HepG2 (cell line): Measurements from ENCODE around the gene RAB3C.

Experiments
- CTCF ChIP-seq: sonication (generic); formaldehyde crosslinking; IDR thresholded peaks from 2 replicates; pipeline ENCODE4 v1.5.0; 2020; ENCODE audit warnings: mild to moderate bottlenecking, missing genetic modification reagents, moderate library complexity
- EZH2 ChIP-seq: conservative IDR thresholded peaks from 2 replicates; pipeline ENCODE4 v1.6.1; 2012; ENCODE audit warnings: mild to moderate bottlenecking, low read depth, low read length, moderate library complexity
- FOXP4 ChIP-seq: sonication (generic); formaldehyde crosslinking; IDR thresholded peaks from 2 replicates; pipeline ENCODE4 v1.4.0; 2020; ENCODE audit warnings: missing genetic modification reagents
- GATAD2A ChIP-seq: IDR thresholded peaks from 2 replicates; pipeline ENCODE4 v1.6.1; 2016
- NFRKB ChIP-seq: fragments of 450-650 bp; IDR thresholded peaks from 2 replicates; pipeline ENCODE4 v1.6.1; 2017
- PHF21A ChIP-seq: sonication (generic); formaldehyde crosslinking; IDR thresholded peaks from 2 replicates; pipeline ENCODE4 v1.5.0; 2020; ENCODE audit warnings: mild to moderate bottlenecking, missing genetic modification reagents
- PHF8 ChIP-seq: sonication (generic); formaldehyde crosslinking; IDR thresholded peaks from 2 replicates; pipeline ENCODE4 v1.5.0; 2020; ENCODE audit warnings: missing genetic modification reagents
- REST ChIP-seq, 2 experiments: IDR thresholded peaks; 2 replicates each; pipeline ENCODE4 v1.6.1; 2011 to 2012; ENCODE audit warnings: low read length in 2 of 2, borderline replicate concordance in 1 of 2, low read depth in 1 of 2, mild to moderate bottlenecking in 1 of 2, moderate library complexity in 1 of 2
- SKI ChIP-seq: fragments of 450-650 bp; IDR thresholded peaks from one replicate; pipeline ENCODE4 v1.6.1; 2018; ENCODE audit warnings: mild to moderate bottlenecking; ENCODE audit not compliant: partially characterized antibody
- XRCC5 ChIP-seq: fragments of 200-400 bp; formaldehyde crosslinking; optimal IDR thresholded peaks from 2 replicates; pipeline ENCODE3; 2017; ENCODE audit warnings: mild to moderate bottlenecking, low read length
- ZFP90 ChIP-seq: sonication (generic); formaldehyde crosslinking; IDR thresholded peaks from 2 replicates; pipeline ENCODE4 v1.8.0; 2022; ENCODE audit warnings: missing genetic modification reagents, mild to moderate bottlenecking, inconsistent platforms, borderline replicate concordance
- ZNF121 ChIP-seq: sonication (generic); formaldehyde crosslinking; IDR thresholded peaks from 2 replicates; pipeline ENCODE4 v1.5.0; 2020; ENCODE audit warnings: mild to moderate bottlenecking, missing genetic modification reagents
- TF ChIP-seq, protein P1 (sequence below): IDR thresholded peaks from 2 replicates; pipeline ENCODE4 v1.6.1; 2016; ENCODE audit warnings: missing biosample characterization, missing genetic modification reagents, low read depth

GRCh38 chr5:58898538-58898937 is 315.7 kb downstream of the RAB3C start:
- TF ChIP-seq PHF21A, result no peak
- TF ChIP-seq EZH2, result no peak
- no peak for TF ChIP-seq ZNF121 (CRISPR knock-in tag)
- no peak for TF ChIP-seq CTCF (CRISPR knock-in tag)
- no peak for TF ChIP-seq PHF8 (CRISPR knock-in tag)
- no peak for TF ChIP-seq FOXP4 (CRISPR knock-in tag)
- no peak for TF ChIP-seq REST (IDR thresholded peaks at IDR 0.05; ENCODE audit: borderline replicate concordance in 1 of 2, low read depth in 1 of 2, low read length in 2 of 2)
- no peak for TF ChIP-seq XRCC5
- TF ChIP-seq SKI, result no peak
- TF ChIP-seq, protein P1, sequence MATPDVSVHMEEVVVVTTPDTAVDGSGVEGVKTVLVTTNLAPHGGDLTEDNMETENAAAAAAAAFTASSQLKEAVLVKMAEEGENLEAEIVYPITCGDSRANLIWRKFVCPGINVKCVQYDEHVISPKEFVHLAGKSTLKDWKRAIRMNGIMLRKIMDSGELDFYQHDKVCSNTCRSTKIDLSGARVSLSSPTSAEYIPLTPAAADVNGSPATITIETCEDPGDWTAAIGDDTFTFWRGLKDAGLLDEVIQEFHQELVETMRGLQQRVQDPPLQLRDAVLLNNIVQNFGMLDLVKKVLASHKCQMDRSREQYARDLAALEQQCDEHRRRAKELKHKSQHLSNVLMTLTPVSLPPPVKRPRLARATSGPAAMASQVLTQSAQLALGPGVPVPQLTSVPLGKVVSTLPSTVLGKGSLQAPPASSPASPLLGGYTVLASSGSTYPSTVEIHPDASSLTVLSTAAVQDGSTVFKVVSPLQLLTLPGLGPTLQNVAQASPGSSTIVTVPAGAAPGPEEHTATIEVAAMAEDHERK, result no peak
- TF ChIP-seq ZFP90 (CRISPR knock-in tag), result no peak
- no peak for TF ChIP-seq NFRKB
- no peak for TF ChIP-seq GATAD2A (CRISPR knock-in tag)
